OCI-LY3 (cell line): ENCODE results near the gene PRMT6.
"Not testable (repeated sequence)": the region's sequence is repeated elsewhere in the genome, so short reads cannot be mapped to it uniquely, and the experiment has no call there.

Experiments used
- H2AFZ ChIP-seq: fragments of 200-600, 300-600 bp; shearing (Covaris generic); 2 replicates; pipeline ENCODE4 v1.6.0; 2014; ENCODE audit warnings: antibody characterized with exemption, low read depth, low read length
- H3K27ac ChIP-seq: fragments of 200-600, 300-600 bp; sonication (generic); 2 replicates; pipeline ENCODE4 v1.5.1; 2014; ENCODE audit warnings: mild to moderate bottlenecking, low read length, moderate library complexity, mixed read lengths
- H3K27me3 ChIP-seq: fragments of 200-600, 300-600 bp; sonication (generic); 2 replicates; pipeline ENCODE4 v1.6.1; 2014; ENCODE audit warnings: low read depth, low read length, mixed read lengths
- H3K36me3 ChIP-seq: fragments of 200-600, 300-600 bp; sonication (generic); replicated peaks from 2 replicates; pipeline ENCODE3; 2014; ENCODE audit warnings: low read depth, low read length, mixed read lengths
- H3K4me1 ChIP-seq: fragments of 300-600, 200-600 bp; sonication (generic); 2 replicates; pipeline ENCODE4 v1.6.1; 2014; ENCODE audit warnings: low read length, mixed read lengths
- H3K4me2 ChIP-seq: fragments of 200-600, 300-600 bp; sonication (generic); 2 replicates; pipeline ENCODE4 v1.6.1; 2014; ENCODE audit warnings: low read length, mixed read lengths
- H3K4me3 ChIP-seq: fragments of 300-600, 200-600 bp; sonication (generic); 2 replicates; pipeline ENCODE4 v1.5.1; 2014; ENCODE audit warnings: antibody characterized with exemption, mild to moderate bottlenecking, low read length, moderate library complexity
- H3K79me2 ChIP-seq: fragments of 300-600, 200-600 bp; shearing (Covaris generic); 2 replicates; pipeline ENCODE4 v1.6.1; 2014; ENCODE audit warnings: mild to moderate bottlenecking, low read length, mixed read lengths
- H3K9ac ChIP-seq: fragments of 300-600, 200-600 bp; shearing (Covaris generic); 2 replicates; pipeline ENCODE4 v1.6.0; 2014; ENCODE audit warnings: mild to moderate bottlenecking, low read length, moderate library complexity
- H3K9me3 ChIP-seq: fragments of 200-600, 300-600 bp; shearing (Covaris generic); 2 replicates; pipeline ENCODE4 v1.6.1; 2014; ENCODE audit warnings: low read length, mixed read lengths; ENCODE audit not compliant: insufficient read depth
- H4K20me1 ChIP-seq: fragments of 200-600, 300-600 bp; sonication (generic); 2 replicates; pipeline ENCODE4 v1.6.1; 2016; ENCODE audit warnings: low read length, mixed read lengths; ENCODE audit not compliant: insufficient read depth
- EZH2phosphoT487 ChIP-seq: fragments of 200-600 bp; shearing (Covaris generic); IDR thresholded peaks from 2 replicates; pipeline ENCODE4 v1.6.1; 2018; ENCODE audit warnings: antibody characterized with exemption, mixed run types, low read depth
- TF ChIP-seq, protein P1 (sequence below): fragments of 200-600, 300-600 bp; sonication (generic); IDR thresholded peaks from 2 replicates; pipeline ENCODE4 v1.5.1; 2014; ENCODE audit warnings: antibody characterized with exemption, low read length, low read depth

PRMT6 gene

DNA sequence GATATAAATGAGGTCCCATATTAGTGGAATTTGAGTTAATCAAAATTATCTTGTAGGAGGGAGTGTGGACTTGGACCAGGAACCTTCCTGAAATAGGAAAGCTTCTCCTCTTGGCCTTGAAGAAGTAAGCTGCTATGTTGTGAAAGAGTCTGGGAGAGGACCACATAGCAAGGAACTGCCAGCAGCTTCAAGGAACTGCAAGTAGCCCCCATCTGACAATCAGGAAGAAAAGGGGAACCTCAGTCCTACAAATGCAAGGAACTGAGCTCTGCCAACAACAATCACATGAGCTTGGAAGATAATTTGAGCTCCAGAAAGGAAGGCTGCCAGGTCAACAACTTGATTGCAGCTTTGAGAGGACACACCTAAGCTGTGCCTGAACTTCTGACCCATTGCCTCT is 8.2 kb upstream of the PRMT6 start:
- Histone ChIP-seq H3K4me2 (no peak overlapping the region), H3K36me3 (no peaks in the 10 kb centered on the region), H3K27ac (no peak overlapping the region), H3K9ac (no peak overlapping the region), H2AFZ (no peak overlapping the region), H3K79me2 (no peaks in the 10 kb centered on the region), H3K4me1 (peaks cover 7% of the 10 kb centered on the region; the same call in 1 of the 2 replicates), H3K9me3 (no peaks in the 10 kb centered on the region), H3K27me3 (no peaks in the 10 kb centered on the region), H4K20me1 (no peaks in the 10 kb centered on the region), H3K4me3 (no peak overlapping the region)
- TF ChIP-seq, protein P1, sequence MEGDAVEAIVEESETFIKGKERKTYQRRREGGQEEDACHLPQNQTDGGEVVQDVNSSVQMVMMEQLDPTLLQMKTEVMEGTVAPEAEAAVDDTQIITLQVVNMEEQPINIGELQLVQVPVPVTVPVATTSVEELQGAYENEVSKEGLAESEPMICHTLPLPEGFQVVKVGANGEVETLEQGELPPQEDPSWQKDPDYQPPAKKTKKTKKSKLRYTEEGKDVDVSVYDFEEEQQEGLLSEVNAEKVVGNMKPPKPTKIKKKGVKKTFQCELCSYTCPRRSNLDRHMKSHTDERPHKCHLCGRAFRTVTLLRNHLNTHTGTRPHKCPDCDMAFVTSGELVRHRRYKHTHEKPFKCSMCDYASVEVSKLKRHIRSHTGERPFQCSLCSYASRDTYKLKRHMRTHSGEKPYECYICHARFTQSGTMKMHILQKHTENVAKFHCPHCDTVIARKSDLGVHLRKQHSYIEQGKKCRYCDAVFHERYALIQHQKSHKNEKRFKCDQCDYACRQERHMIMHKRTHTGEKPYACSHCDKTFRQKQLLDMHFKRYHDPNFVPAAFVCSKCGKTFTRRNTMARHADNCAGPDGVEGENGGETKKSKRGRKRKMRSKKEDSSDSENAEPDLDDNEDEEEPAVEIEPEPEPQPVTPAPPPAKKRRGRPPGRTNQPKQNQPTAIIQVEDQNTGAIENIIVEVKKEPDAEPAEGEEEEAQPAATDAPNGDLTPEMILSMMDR: no peak
- TF ChIP-seq EZH2phosphoT487: no peak

DNA sequence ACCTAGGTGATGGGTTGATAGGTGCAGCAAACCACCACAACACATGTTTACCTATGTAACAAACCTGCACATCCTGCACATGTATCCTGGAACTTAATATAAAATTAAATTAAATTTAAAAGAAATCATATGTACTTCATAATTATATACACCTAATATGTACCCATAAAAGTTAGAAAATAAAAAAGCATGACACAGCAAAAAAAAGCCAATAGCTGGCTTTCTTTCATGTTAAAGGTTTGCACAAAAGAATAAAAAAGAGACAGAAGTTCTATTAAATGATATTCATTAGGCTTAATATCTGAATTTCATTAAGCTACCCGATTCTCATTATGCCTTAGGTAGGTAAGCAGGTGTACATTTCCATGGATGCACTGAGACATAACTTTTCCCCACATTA is 5.2 kb upstream of the PRMT6 start:
- no peak overlapping the region for H3K9ac ChIP-seq
- H3K9me3 ChIP-seq: no peaks in the 10 kb centered on the region
- H3K4me2 ChIP-seq: no peak overlapping the region
- no peaks in the 10 kb centered on the region for H4K20me1 ChIP-seq
- H3K27me3 ChIP-seq: no peaks in the 10 kb centered on the region
- H3K27ac ChIP-seq: no peak overlapping the region
- no peaks in the 10 kb centered on the region for H3K36me3 ChIP-seq
- no peaks in the 10 kb centered on the region for H3K79me2 ChIP-seq
- H2AFZ ChIP-seq: no peak overlapping the region
- no peak overlapping the region for H3K4me3 ChIP-seq
- no peak for TF ChIP-seq EZH2phosphoT487
- TF ChIP-seq, protein P1: no peak
- H3K4me1 ChIP-seq: peaks cover 7% of the 10 kb centered on the region; the same call in 1 of the 2 replicates

DNA sequence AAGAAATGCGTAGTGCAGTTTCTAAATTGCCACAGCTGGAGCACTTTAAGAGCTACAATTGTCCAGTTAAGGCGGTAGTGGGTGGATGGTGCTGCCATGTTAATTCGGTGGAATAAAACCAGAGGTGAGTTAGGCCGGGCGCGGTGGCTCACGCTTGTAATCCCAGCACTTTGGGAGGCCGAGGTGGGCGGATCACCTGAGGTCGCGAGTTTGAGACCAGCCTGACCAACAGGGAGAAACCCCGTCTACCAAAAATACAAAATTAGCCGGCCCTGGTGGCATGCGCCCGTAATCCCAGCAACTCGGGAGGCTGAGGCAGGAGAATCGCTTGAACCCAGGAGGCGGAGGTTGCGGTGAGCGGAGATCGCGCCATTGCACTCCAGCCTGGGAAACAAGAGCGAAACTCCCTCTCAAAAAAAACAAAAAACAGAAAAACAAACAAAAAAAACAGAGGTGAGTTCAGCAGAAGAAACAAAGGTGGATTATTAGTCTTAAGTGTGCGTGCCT is 502 bp upstream of the PRMT6 start:
- not testable (repeated sequence) for H4K20me1 ChIP-seq, H3K27me3 ChIP-seq, H3K9me3 ChIP-seq
- Histone ChIP-seq H3K36me3 (peaks cover 30% of the 10 kb centered on the region), H3K4me2 (peak overlapping the region; percentile 97), H3K4me1 (peaks cover 19% of the 10 kb centered on the region), H3K4me3 (peak overlapping the region; percentile 93), H3K27ac (peak overlapping the region; percentile 74), H3K9ac (peak overlapping the region; percentile 94), H2AFZ (peak overlapping the region; percentile 82), H3K79me2 (peaks cover 36% of the 10 kb centered on the region)

DNA sequence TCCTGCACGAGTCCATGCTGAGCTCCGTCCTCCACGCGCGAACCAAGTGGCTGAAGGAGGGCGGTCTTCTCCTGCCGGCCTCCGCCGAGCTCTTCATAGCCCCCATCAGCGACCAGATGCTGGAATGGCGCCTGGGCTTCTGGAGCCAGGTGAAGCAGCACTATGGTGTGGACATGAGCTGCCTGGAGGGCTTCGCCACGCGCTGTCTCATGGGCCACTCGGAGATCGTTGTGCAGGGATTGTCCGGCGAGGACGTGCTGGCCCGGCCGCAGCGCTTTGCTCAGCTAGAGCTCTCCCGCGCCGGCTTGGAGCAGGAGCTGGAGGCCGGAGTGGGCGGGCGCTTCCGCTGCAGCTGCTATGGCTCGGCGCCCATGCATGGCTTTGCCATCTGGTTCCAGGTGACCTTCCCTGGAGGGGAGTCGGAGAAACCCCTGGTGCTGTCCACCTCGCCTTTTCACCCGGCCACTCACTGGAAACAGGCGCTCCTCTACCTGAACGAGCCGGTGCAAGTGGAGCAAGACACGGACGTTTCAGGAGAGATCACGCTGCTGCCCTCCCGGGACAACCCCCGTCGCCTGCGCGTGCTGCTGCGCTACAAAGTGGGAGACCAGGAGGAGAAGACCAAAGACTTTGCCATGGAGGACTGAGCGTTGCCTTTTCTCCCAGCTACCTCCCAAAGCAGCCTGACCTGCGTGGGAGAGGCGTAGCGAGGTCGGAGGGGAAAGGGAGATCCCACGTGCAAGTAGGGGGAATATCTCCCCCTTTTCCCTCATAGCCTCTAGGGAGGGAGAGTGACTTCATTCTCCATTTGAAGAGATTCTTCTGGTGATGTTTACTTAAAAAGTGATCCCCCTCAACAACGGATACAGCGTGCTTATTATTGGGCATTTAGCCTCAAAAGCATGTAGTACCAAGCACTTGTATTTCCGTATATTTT is 991 bp downstream of the PRMT6 start:
- no peak for TF ChIP-seq EZH2phosphoT487
- TF ChIP-seq, protein P1: no peak
- peak overlapping the region; percentile 93 for H3K4me3 ChIP-seq
- peaks cover 36% of the 10 kb centered on the region for H3K79me2 ChIP-seq
- H3K9me3 ChIP-seq: peaks cover 3% of the 10 kb centered on the region; the same call in 1 of the 2 replicates
- no peak overlapping the region for H2AFZ ChIP-seq
- peak overlapping the region; percentile 97 for H3K4me2 ChIP-seq
- H3K27ac ChIP-seq: peak overlapping the region; percentile 74
- H4K20me1 ChIP-seq: no peaks in the 10 kb centered on the region
- peaks cover 19% of the 10 kb centered on the region for H3K4me1 ChIP-seq
- peaks cover 36% of the 10 kb centered on the region for H3K36me3 ChIP-seq
- peak overlapping the region; percentile 94 for H3K9ac ChIP-seq
- no peaks in the 10 kb centered on the region for H3K27me3 ChIP-seq
